GM10847 (cell line): Measurements from ENCODE around the gene HNMT.

ENCODE experiments used
- POLR2A ChIP-seq: IDR thresholded peaks from 2 replicates; pipeline ENCODE4 v1.6.1; 2011; ENCODE audit not compliant: insufficient read length; ENCODE audit errors: extremely low read depth

Gene HNMT

GRCh38 chr2:137964066-137964858 lies at the start of gene HNMT:
HNMT (plus strand) TSS chr2:137964473; CDS start chr2:137964492, 19 bp downstream.
- TF ChIP-seq POLR2A, result no peak

DNA sequence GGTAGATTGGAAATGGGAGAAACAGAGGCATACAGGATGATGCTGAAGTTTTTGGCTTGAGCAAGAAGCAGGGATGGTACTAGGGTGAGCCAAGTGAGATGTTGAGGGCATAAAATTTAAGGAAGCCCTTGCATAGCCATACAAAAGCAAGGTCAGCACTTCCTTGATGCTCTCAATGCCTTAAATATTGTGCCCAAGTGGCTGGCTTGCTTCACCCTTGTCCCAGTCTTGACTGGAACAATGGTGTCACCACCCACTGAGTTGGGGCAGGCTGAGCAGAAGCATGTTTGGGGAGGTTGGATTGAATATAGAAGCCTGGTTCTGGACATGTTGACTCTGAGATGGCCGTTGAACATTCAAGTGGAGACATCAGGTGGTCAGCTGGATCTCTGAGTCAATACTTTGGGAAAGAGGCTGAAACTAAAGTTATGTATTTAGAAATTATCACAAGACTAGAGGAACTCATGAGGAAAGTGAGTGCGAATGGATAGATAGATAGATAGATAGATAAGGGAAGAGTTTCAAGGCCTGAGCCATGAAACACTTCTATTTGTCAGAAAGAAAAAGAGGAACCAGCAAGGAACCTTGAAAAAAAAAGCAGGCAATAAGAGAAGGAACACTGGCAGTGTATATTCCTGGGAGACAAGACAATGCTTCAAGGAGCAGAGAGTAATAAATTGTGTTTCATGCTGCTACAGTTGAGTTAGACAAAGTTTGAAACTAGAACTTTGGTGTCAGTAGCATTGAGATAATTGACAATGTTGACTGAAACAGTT lies 43.0 kb upstream of the HNMT start:
- no peak for TF ChIP-seq POLR2A

DNA sequence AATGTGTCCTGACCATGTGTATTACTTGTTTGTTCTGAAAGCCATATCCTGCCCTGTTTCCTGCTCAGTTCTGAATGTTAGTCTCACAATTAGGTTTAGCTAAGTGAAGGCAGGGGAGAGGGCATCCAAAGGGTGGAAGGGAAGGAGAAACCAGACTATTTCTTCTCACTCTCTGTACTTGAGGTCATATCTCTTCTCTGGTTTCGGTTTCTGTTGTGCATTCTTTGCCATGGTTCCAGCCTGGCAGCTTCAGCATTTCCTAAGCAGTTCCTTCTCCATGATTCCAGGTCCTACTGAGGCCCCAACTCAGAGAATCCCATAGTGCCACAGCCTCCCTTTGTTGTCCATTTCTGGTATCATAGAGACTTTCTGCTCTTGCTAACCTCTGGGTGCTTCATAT lies 40.3 kb upstream of the HNMT start:
- no peak for TF ChIP-seq POLR2A

DNA sequence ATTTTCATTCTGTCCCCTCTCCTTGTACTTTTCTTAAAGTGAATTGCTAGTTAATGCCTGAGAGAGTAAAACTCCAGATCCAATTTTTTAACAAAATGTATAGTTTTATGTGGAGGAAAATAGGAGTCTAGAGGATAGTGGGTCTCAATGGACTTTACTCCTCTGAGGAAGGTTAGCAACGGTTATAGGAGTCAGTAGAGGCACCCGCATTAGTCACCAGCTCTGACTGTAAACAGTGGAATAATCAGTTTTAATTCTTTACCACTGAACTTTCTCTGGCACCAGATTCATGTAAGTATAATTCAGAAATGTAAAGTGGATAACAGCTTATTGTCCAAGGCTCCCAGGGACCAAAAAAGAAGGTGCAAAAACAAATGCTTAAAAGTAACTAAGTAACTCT lies 38.7 kb upstream of the HNMT start:
- no peak for TF ChIP-seq POLR2A

GRCh38 chr2:137927846-137928245 lies 36.4 kb upstream of the HNMT start:
- no peak for TF ChIP-seq POLR2A

GRCh38 chr2:137928547-137929518 lies 35.4 kb upstream of the HNMT start:
- no peak for TF ChIP-seq POLR2A

DNA sequence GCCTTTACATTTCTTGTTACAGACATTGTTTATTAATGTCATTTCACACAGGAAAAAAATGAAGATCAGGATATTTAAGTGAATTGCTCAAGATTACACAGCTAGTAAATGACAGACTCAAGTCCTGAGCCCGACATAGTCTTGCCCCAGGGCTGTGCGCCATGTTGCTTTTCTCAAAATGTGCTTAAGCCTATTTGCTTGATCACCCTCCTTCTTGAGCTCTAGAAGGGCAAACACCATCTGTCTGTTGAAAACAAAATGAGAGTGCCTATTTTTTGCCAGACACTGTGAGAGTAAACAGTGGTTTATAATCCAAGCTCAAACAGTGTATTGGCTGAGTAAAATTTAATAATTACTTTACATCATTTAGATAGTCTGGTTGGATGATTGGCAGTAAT lies 34.8 kb upstream of the HNMT start:
- no peak for TF ChIP-seq POLR2A

- no peak for TF ChIP-seq POLR2A
Measured at GRCh38 chr2:137930146-137930545, 34.1 kb upstream of the HNMT start.

DNA sequence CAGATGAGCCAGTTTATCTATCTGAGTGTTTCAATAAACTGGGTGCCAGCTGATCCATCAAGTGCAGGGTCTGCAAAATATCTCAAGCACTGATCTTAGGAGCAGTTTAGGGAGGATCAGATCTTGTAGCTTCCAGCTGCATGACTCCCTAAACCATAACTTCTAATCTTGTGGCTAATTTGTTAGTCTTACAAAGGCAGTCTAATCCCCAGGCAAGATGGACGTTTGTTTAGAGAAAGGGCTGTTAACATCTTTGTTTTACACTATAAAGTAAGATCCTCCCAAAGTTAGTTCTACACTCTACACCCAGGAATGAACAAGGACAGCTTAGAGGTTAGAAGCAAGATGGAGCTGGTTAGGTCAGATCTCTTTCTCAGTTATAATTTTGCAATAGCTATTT lies 28.7 kb upstream of the HNMT start:
- TF ChIP-seq POLR2A, result no peak

- no peak for TF ChIP-seq POLR2A
Measured at GRCh38 chr2:137937246-137937645, 27.0 kb upstream of the HNMT start.

DNA sequence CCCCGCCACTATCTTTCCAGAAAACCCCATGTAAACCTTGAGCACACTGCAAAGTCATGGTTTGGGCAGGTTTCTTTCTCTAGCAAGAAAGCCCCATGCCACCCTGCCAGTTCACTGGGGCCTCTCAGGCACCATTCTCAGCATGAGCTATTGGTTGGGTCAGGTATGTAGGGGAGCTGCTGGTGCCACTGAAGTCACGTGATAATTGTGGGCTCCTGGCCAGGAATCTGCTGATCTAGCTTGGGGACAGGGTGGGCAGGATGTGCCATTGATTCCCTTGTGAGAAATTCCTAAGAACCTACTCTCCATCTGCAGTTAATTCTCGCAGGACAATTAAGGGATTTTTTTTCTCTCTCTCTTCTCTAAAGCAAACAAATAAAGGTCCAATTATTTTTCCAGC lies 26.5 kb upstream of the HNMT start:
- TF ChIP-seq POLR2A, result no peak

GRCh38 chr2:137938204-137938603 lies 26.1 kb upstream of the HNMT start:
- no peak for TF ChIP-seq POLR2A

- TF ChIP-seq POLR2A, result no peak
Measured at GRCh38 chr2:137939026-137939425, 25.2 kb upstream of the HNMT start.

GRCh38 chr2:137940154-137940553 lies 24.1 kb upstream of the HNMT start:
- no peak for TF ChIP-seq POLR2A
